K562 (cell line): ENCODE results near the gene EML3.
"Not testable (repeated sequence)": the region's sequence is repeated elsewhere in the genome, so short reads cannot be mapped to it uniquely, and the experiment has no call there.

ENCODE experiments used
- EZH2 ChIP-seq: IDR thresholded peaks from 2 replicates; pipeline ENCODE4 v1.6.1; 2012; ENCODE audit warnings: low read depth, mild to moderate bottlenecking, inconsistent platforms, low read length, borderline replicate concordance
- ZNF224 ChIP-seq: sonication (generic); formaldehyde crosslinking; IDR thresholded peaks from 2 replicates; pipeline ENCODE4 v1.8.0; 2022; ENCODE audit warnings: mild to moderate bottlenecking, missing genetic modification reagents

GRCh38 chr11:62559626-62560025, 52.9 kb downstream of the EML3 start:
- not testable (repeated sequence) for TF ChIP-seq EZH2; ZNF224 (CRISPR knock-in tag)
